IPS-15b (cell line): ENCODE measurements around the gene LRRC15.

Experiments
- H3K27me3 ChIP-seq: one replicate; pipeline ENCODE4 v1.6.1; 2013; ENCODE audit warnings: low read length; ENCODE audit not compliant: control insufficient read depth, insufficient read depth
- H3K36me3 ChIP-seq: one replicate; pipeline ENCODE4 v1.6.1; 2013; ENCODE audit warnings: low read length; ENCODE audit not compliant: control insufficient read depth, insufficient read depth
- H3K4me1 ChIP-seq: one replicate; pipeline ENCODE4 v1.6.1; 2013; ENCODE audit warnings: mild to moderate bottlenecking, low read length; ENCODE audit not compliant: control insufficient read depth, insufficient read depth
- H3K4me3 ChIP-seq: one replicate; pipeline ENCODE4 v1.5.1; 2013; ENCODE audit warnings: low read depth, low read length
- H3K9ac ChIP-seq: one replicate; pipeline ENCODE4 v1.6.1; 2013; ENCODE audit warnings: low read depth, mild to moderate bottlenecking, low read length
- H3K9me3 ChIP-seq: one replicate; pipeline ENCODE4 v1.6.1; 2013; ENCODE audit warnings: mild to moderate bottlenecking, low read length; ENCODE audit not compliant: control insufficient read depth, insufficient read depth

LRRC15 gene

GRCh38 chr3:194396539-194396858 is 27.0 kb upstream of the LRRC15 start:
- Histone ChIP-seq H3K9ac (no peak overlapping the region), H3K4me3 (peak overlapping the region; percentile 35)

GRCh38 chr3:194395778-194396538 is 26.4 kb upstream of the LRRC15 start:
- no peaks in the 10 kb centered on the region for H3K4me1 ChIP-seq
- no peak overlapping the region for H3K9ac ChIP-seq
- peak overlapping the region; percentile 35 for H3K4me3 ChIP-seq
- H3K36me3 ChIP-seq = no peaks in the 10 kb centered on the region
- no peaks in the 10 kb centered on the region for H3K9me3 ChIP-seq
- peaks cover 16% of the 10 kb centered on the region for H3K27me3 ChIP-seq

More at GRCh38 chr3:194396539-194396858, 27.0 kb upstream of the LRRC15 start:
- Histone ChIP-seq H3K36me3 (no peaks in the 10 kb centered on the region), H3K27me3 (peaks cover 16% of the 10 kb centered on the region), H3K4me1 (no peaks in the 10 kb centered on the region), H3K9me3 (no peaks in the 10 kb centered on the region)

- H3K27me3 ChIP-seq = peaks cover 16% of the 10 kb centered on the region
- H3K36me3 ChIP-seq = no peaks in the 10 kb centered on the region
- no peak overlapping the region for H3K9ac ChIP-seq
- no peaks in the 10 kb centered on the region for H3K9me3 ChIP-seq
- no peak overlapping the region for H3K4me3 ChIP-seq
- H3K4me1 ChIP-seq = no peaks in the 10 kb centered on the region
Measured at GRCh38 chr3:194395212-194395611, 25.7 kb upstream of the LRRC15 start.

- Histone ChIP-seq H3K9me3 (no peaks in the 10 kb centered on the region), H3K4me3 (no peak overlapping the region)
Measured at GRCh38 chr3:194392576-194392975, 23.0 kb upstream of the LRRC15 start.

GRCh38 chr3:194390835-194391234 is 21.3 kb upstream of the LRRC15 start:
- Histone ChIP-seq H3K36me3 (no peaks in the 10 kb centered on the region), H3K9me3 (no peaks in the 10 kb centered on the region), H3K27me3 (no peaks in the 10 kb centered on the region), H3K4me1 (no peaks in the 10 kb centered on the region), H3K9ac (no peak overlapping the region), H3K4me3 (no peak overlapping the region)

More at GRCh38 chr3:194392576-194392975, 23.0 kb upstream of the LRRC15 start:
- H3K36me3 ChIP-seq = no peaks in the 10 kb centered on the region
- peaks cover 4% of the 10 kb centered on the region for H3K27me3 ChIP-seq
- no peaks in the 10 kb centered on the region for H3K4me1 ChIP-seq
- H3K9ac ChIP-seq = no peak overlapping the region

- Histone ChIP-seq H3K9me3 (no peaks in the 10 kb centered on the region), H3K4me1 (no peaks in the 10 kb centered on the region), H3K36me3 (no peaks in the 10 kb centered on the region), H3K9ac (no peak overlapping the region), H3K27me3 (no peaks in the 10 kb centered on the region), H3K4me3 (no peak overlapping the region)
Measured at GRCh38 chr3:194389269-194389668, 19.7 kb upstream of the LRRC15 start.

GRCh38 chr3:194387926-194388418 is 18.4 kb upstream of the LRRC15 start:
- Histone ChIP-seq H3K36me3 (no peaks in the 10 kb centered on the region), H3K4me3 (no peak overlapping the region), H3K9me3 (no peaks in the 10 kb centered on the region), H3K27me3 (no peaks in the 10 kb centered on the region), H3K9ac (no peak overlapping the region), H3K4me1 (no peaks in the 10 kb centered on the region)

- Histone ChIP-seq H3K36me3 (no peaks in the 10 kb centered on the region), H3K9ac (no peak overlapping the region), H3K4me3 (no peak overlapping the region), H3K9me3 (no peaks in the 10 kb centered on the region), H3K27me3 (no peaks in the 10 kb centered on the region), H3K4me1 (no peaks in the 10 kb centered on the region)
Measured at GRCh38 chr3:194387276-194387675, 17.7 kb upstream of the LRRC15 start.

GRCh38 chr3:194386648-194387047 is 17.1 kb upstream of the LRRC15 start:
- H3K27me3 ChIP-seq = no peaks in the 10 kb centered on the region
- no peak overlapping the region for H3K4me3 ChIP-seq
- H3K9me3 ChIP-seq = no peaks in the 10 kb centered on the region
- no peak overlapping the region for H3K9ac ChIP-seq
- H3K4me1 ChIP-seq = no peaks in the 10 kb centered on the region
- H3K36me3 ChIP-seq = no peaks in the 10 kb centered on the region

- H3K36me3 ChIP-seq = no peaks in the 10 kb centered on the region
- no peaks in the 10 kb centered on the region for H3K27me3 ChIP-seq
- no peak overlapping the region for H3K4me3 ChIP-seq
- no peaks in the 10 kb centered on the region for H3K4me1 ChIP-seq
- no peaks in the 10 kb centered on the region for H3K9me3 ChIP-seq
- H3K9ac ChIP-seq = no peak overlapping the region
Measured at GRCh38 chr3:194386066-194386465, 16.5 kb upstream of the LRRC15 start.

- Histone ChIP-seq H3K27me3 (no peaks in the 10 kb centered on the region), H3K9ac (no peak overlapping the region), H3K36me3 (no peaks in the 10 kb centered on the region), H3K4me1 (no peaks in the 10 kb centered on the region), H3K9me3 (no peaks in the 10 kb centered on the region), H3K4me3 (no peak overlapping the region)
Measured at GRCh38 chr3:194384569-194385001, 15.0 kb upstream of the LRRC15 start.

- Histone ChIP-seq H3K4me1 (no peaks in the 10 kb centered on the region), H3K4me3 (no peak overlapping the region), H3K27me3 (no peaks in the 10 kb centered on the region), H3K9ac (no peak overlapping the region), H3K36me3 (no peaks in the 10 kb centered on the region), H3K9me3 (no peaks in the 10 kb centered on the region)
Measured at GRCh38 chr3:194384156-194384555, 14.6 kb upstream of the LRRC15 start.
